ENCODE measurements around the gene CFAP97D1.

- TF ChIP-seq EZH2 (IDR thresholded peaks at IDR 0.05) (no peak), POLR2AphosphoS5 (IDR thresholded peaks at IDR 0.05; ENCODE audit: borderline replicate concordance, low read depth, low read length) (no peak)
Observed at GRCh38 chr17:43805117-43805516, 24.9 kb downstream of the CFAP97D1 start.

Measured in SK-N-MC (cell line).